Measurements from ENCODE around the gene ACTL7B.

GRCh38 chr9:108900176-108900575 lies 44.4 kb upstream of the ACTL7B start:
- TF ChIP-seq CTCF (conservative IDR thresholded peaks at IDR 0.05 in 1 of 2, IDR thresholded peaks at IDR 0.05 in 1 of 2; ENCODE audit: low read depth in 1 of 2, low read length in 2 of 2) (no peak), EZH2 (IDR thresholded peaks at IDR 0.05; ENCODE audit: low read length, missing control alignments) (no peak)
